ENCODE measurements around the gene SP3. TPM values are rescaled to one million over a fixed set of nuclear protein-coding genes. Genes with fewer than 3 reads are reported as not detected.
A peak's percentile ranks its signal among the peaks of the same experiment; 100 is the strongest.

Gene SP3
- total and polyA plus RNA-seq, 3 experiments from 2014 or later = 61.0 to 98.4 (median 93.0) TPM

DNA sequence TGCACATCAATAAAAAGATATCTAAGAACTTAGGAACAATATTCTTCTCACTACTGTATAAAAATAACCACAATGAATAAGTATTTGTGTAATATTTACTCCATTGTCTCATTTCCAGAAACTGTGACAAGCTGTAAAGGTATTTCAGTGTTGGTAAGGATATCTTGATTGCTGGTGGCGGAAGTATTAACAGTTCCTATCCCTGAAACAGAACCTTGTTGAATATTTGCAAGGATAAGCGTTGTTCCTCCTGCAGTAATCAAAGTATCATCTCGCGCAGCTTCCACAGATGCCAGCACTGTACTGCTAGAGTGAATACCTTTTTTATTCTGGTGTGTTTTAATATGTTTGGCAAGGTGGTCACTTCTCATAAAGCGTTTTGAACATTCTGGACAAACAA, 55.3 kb downstream of the SP3 start:
- DNase-seq = no peak
- H3K27ac ChIP-seq (ENCODE audit: low read depth, low read length) = no peak overlapping the region
- H3K9me3 Mint-ChIP-seq = no peaks in the 10 kb centered on the region
- peaks cover 11 to 26% (median 13%) of the 10 kb centered on the region in 3 donors for H3K4me1 Mint-ChIP-seq
- no peaks in the 10 kb centered on the region for H3K4me1 ChIP-seq (ENCODE audit: insufficient read depth, low read length)
- H3K27me3 Mint-ChIP-seq = no peaks in the 10 kb centered on the region
- peaks cover 22% of the 10 kb centered on the region for H3K36me3 ChIP-seq (ENCODE audit: insufficient read depth, low read length)
- ChIA-PET POLR2A (interaction anchor here (0.6 kb wide), 1 partner anchor 584 kb away, joined by 4 read pairs; no protein-coding TSS in a partner anchor), CTCF (interaction anchor here (2.4 kb wide), 1 partner anchor 25 kb away, joined by 7 read pairs; no protein-coding TSS in a partner anchor)
- H3K36me3 Mint-ChIP-seq = peaks cover 10 to 85% (median 32%) of the 10 kb centered on the region in 3 donors
- H3K4me3 ChIP-seq (ENCODE audit: low read length) = no peak overlapping the region
- H3K27ac Mint-ChIP-seq = no peak overlapping the region
- no peak overlapping the region for H3K4me3 Mint-ChIP-seq
- H3K9me3 ChIP-seq (ENCODE audit: low read length) = no peaks in the 10 kb centered on the region
- H3K27me3 ChIP-seq (ENCODE audit: insufficient read depth, low read length, poor library complexity, severe bottlenecking) = no peaks in the 10 kb centered on the region

DNA sequence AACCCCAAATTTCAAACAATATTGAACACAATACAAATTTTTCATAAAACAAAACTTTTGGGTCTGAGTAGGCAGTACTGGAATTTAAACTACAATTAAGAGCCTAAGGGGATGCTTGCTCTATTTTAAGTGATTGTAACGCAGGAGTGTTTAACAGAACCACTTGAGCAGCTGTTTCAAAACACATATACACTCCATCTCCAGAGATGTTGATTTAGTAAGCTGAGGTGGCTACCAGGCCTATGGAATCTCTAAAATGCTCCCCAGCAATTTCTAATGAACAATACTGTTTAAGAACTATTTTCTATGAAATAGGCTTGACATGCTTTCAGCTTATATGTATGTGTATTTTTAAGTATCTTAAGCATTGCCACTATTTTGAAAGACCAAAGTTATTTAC, 58.5 kb downstream of the SP3 start:
- ChIA-PET CTCF (no interaction called here), POLR2A (no interaction called here)
- Histone ChIP-seq H3K4me1 (ENCODE audit: insufficient read depth, low read length) (no peaks in the 10 kb centered on the region), H3K36me3 (ENCODE audit: insufficient read depth, low read length) (peaks cover 22% of the 10 kb centered on the region), H3K27me3 (ENCODE audit: insufficient read depth, low read length, poor library complexity, severe bottlenecking) (no peaks in the 10 kb centered on the region), H3K9me3 (ENCODE audit: low read length) (no peaks in the 10 kb centered on the region), H3K27ac (ENCODE audit: low read depth, low read length) (no peak overlapping the region), H3K4me3 (ENCODE audit: low read length) (no peak overlapping the region)
- Mint-ChIP-seq H3K9me3 (no peaks in the 10 kb centered on the region), H3K4me1 (peaks cover 0 to 11% (median 5%) of the 10 kb centered on the region in 3 donors), H3K4me3 (no peak overlapping the region), H3K36me3 (peaks cover 10 to 65% (median 23%) of the 10 kb centered on the region in 3 donors), H3K27me3 (no peaks in the 10 kb centered on the region), H3K27ac (no peak overlapping the region)
- DNase-seq = no peak

- Mint-ChIP-seq H3K36me3 (peaks cover 4 to 40% (median 14%) of the 10 kb centered on the region in 3 donors), H3K9me3 (no peaks in the 10 kb centered on the region), H3K4me3 (no peak overlapping the region), H3K27ac (peak overlapping the region in 1 of 8 donors; percentile 36), H3K27me3 (peaks cover 0 to 1% of the 10 kb centered on the region in 2 donors), H3K4me1 (peaks cover 5 to 20% (median 13%) of the 10 kb centered on the region in 3 donors)
- no peak for DNase-seq
- POLR2A ChIA-PET = no interaction called here
- Histone ChIP-seq H3K9me3 (ENCODE audit: low read length) (no peaks in the 10 kb centered on the region), H3K27ac (ENCODE audit: low read depth, low read length) (no peak overlapping the region), H3K4me3 (ENCODE audit: low read length) (no peak overlapping the region), H3K27me3 (ENCODE audit: insufficient read depth, low read length, poor library complexity, severe bottlenecking) (no peaks in the 10 kb centered on the region), H3K36me3 (ENCODE audit: insufficient read depth, low read length) (peaks cover 4% of the 10 kb centered on the region), H3K4me1 (ENCODE audit: insufficient read depth, low read length) (no peaks in the 10 kb centered on the region)
- CTCF ChIA-PET = no interaction called here
Observed at GRCh38 chr2:173903601-173904394, 61.4 kb downstream of the SP3 start.

- Histone ChIP-seq H3K36me3 (ENCODE audit: insufficient read depth, low read length) (no peaks in the 10 kb centered on the region), H3K4me1 (ENCODE audit: insufficient read depth, low read length) (no peaks in the 10 kb centered on the region), H3K9me3 (ENCODE audit: low read length) (no peaks in the 10 kb centered on the region), H3K27ac (ENCODE audit: low read depth, low read length) (no peak overlapping the region), H3K4me3 (ENCODE audit: low read length) (no peak overlapping the region), H3K27me3 (ENCODE audit: insufficient read depth, low read length, poor library complexity, severe bottlenecking) (no peaks in the 10 kb centered on the region)
- Mint-ChIP-seq H3K4me1 (peaks cover 20 to 38% (median 30%) of the 10 kb centered on the region in 3 donors), H3K9me3 (no peaks in the 10 kb centered on the region), H3K36me3 (peaks cover 0 to 2% (median 2%) of the 10 kb centered on the region in 3 donors), H3K27me3 (peaks cover 1 to 3% of the 10 kb centered on the region in 2 donors), H3K27ac (peak overlapping the region in 6 of 8 donors; percentile 1 to 88 (median 78)), H3K4me3 (peak overlapping the region; percentile 28 to 88 (median 83))
- CTCF ChIA-PET = no interaction called here
- POLR2A ChIA-PET = no interaction called here
- peak in 2 of 5 donors; percentile 1 to 2 for DNase-seq
Observed at GRCh38 chr2:173898996-173899395, 66.2 kb downstream of the SP3 start.

- peaks cover 0 to 2% (median 2%) of the 10 kb centered on the region in 3 donors for H3K36me3 Mint-ChIP-seq
- POLR2A ChIA-PET = no interaction called here
- Histone ChIP-seq H3K4me1 (ENCODE audit: insufficient read depth, low read length) (no peaks in the 10 kb centered on the region), H3K27me3 (ENCODE audit: insufficient read depth, low read length, poor library complexity, severe bottlenecking) (no peaks in the 10 kb centered on the region), H3K27ac (ENCODE audit: low read depth, low read length) (no peak overlapping the region), H3K9me3 (ENCODE audit: low read length) (no peaks in the 10 kb centered on the region), H3K36me3 (ENCODE audit: insufficient read depth, low read length) (no peaks in the 10 kb centered on the region), H3K4me3 (ENCODE audit: low read length) (no peak overlapping the region)
- peaks cover 20 to 38% (median 29%) of the 10 kb centered on the region in 3 donors for H3K4me1 Mint-ChIP-seq
- H3K4me3 Mint-ChIP-seq = peak overlapping the region in 6 of 7 donors; percentile 75 to 88 (median 84)
- CTCF ChIA-PET = no interaction called here
- DNase-seq = no peak
- H3K27me3 Mint-ChIP-seq = peaks cover 1 to 3% of the 10 kb centered on the region in 2 donors
- no peaks in the 10 kb centered on the region for H3K9me3 Mint-ChIP-seq
- H3K27ac Mint-ChIP-seq = peak overlapping the region in 5 of 8 donors; percentile 41 to 88 (median 43)
Observed at GRCh38 chr2:173898178-173898668, 67.0 kb downstream of the SP3 start.

DNA sequence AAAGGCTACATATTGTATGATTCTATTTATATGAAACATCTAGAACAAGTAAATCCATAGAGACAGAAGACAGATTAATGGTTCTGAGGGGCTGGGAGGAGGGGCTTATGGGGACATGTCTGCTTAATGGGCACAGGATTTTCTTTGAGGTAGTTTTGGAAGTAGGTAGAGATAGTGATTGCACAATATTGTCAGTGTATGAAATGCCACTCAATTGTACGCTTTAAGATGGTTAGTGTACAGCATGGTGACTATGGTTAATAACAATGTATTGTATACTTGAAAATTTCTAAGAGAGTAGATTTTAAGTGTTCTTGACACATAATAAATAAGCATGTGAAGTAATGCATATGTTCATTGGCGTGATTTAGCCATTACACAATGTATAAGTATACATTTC, 68.4 kb downstream of the SP3 start:
- H3K27me3 ChIP-seq (ENCODE audit: insufficient read depth, low read length, poor library complexity, severe bottlenecking) = no peaks in the 10 kb centered on the region
- no peaks in the 10 kb centered on the region for H3K4me1 ChIP-seq (ENCODE audit: insufficient read depth, low read length)
- Mint-ChIP-seq H3K9me3 (peaks cover 0 to 2% (median under 1%) of the 10 kb centered on the region in 5 donors), H3K27me3 (peaks cover 6 to 11% of the 10 kb centered on the region in 2 donors), H3K4me3 (no peak overlapping the region), H3K4me1 (peaks cover 28 to 43% (median 36%) of the 10 kb centered on the region in 3 donors), H3K27ac (no peak overlapping the region), H3K36me3 (peaks cover 0 to 2% (median 2%) of the 10 kb centered on the region in 3 donors)
- ChIA-PET CTCF (no interaction called here), POLR2A (no interaction called here)
- H3K36me3 ChIP-seq (ENCODE audit: insufficient read depth, low read length) = no peaks in the 10 kb centered on the region
- no peak for DNase-seq
- H3K27ac ChIP-seq (ENCODE audit: low read depth, low read length) = no peak overlapping the region
- H3K9me3 ChIP-seq (ENCODE audit: low read length) = no peaks in the 10 kb centered on the region
- H3K4me3 ChIP-seq (ENCODE audit: low read length) = no peak overlapping the region

GRCh38 chr2:173892341-173892740, 72.8 kb downstream of the SP3 start:
- Histone ChIP-seq H3K27ac (ENCODE audit: low read depth, low read length) (no peak overlapping the region), H3K27me3 (ENCODE audit: insufficient read depth, low read length, poor library complexity, severe bottlenecking) (no peaks in the 10 kb centered on the region), H3K4me3 (ENCODE audit: low read length) (no peak overlapping the region), H3K9me3 (ENCODE audit: low read length) (no peaks in the 10 kb centered on the region), H3K36me3 (ENCODE audit: insufficient read depth, low read length) (no peaks in the 10 kb centered on the region), H3K4me1 (ENCODE audit: insufficient read depth, low read length) (no peaks in the 10 kb centered on the region)
- CTCF ChIA-PET = no interaction called here
- peaks cover 36 to 49% of the 10 kb centered on the region in 2 donors for H3K27me3 Mint-ChIP-seq
- H3K4me1 Mint-ChIP-seq = peaks cover 11 to 16% (median 13%) of the 10 kb centered on the region in 3 donors
- peak overlapping the region in 2 of 7 donors; percentile 43 to 58 for H3K4me3 Mint-ChIP-seq
- H3K36me3 Mint-ChIP-seq = peaks cover 4 to 22% (median 4%) of the 10 kb centered on the region in 3 donors
- H3K9me3 Mint-ChIP-seq = peaks cover 13 to 31% (median 26%) of the 10 kb centered on the region in 5 donors
- no peak for DNase-seq
- POLR2A ChIA-PET = no interaction called here
- H3K27ac Mint-ChIP-seq = no peak overlapping the region

- H3K4me1 ChIP-seq (ENCODE audit: insufficient read depth, low read length) = no peaks in the 10 kb centered on the region
- H3K36me3 ChIP-seq (ENCODE audit: insufficient read depth, low read length) = no peaks in the 10 kb centered on the region
- H3K9me3 ChIP-seq (ENCODE audit: low read length) = no peaks in the 10 kb centered on the region
- Mint-ChIP-seq H3K27me3 (peaks cover 38 to 55% of the 10 kb centered on the region in 2 donors), H3K4me1 (peaks cover 11 to 16% (median 11%) of the 10 kb centered on the region in 3 donors), H3K36me3 (peaks cover 4 to 25% (median 4%) of the 10 kb centered on the region in 3 donors), H3K27ac (peak overlapping the region in 1 of 8 donors; percentile 16), H3K4me3 (no peak overlapping the region), H3K9me3 (peaks cover 13 to 31% (median 27%) of the 10 kb centered on the region in 5 donors)
- no peak overlapping the region for H3K4me3 ChIP-seq (ENCODE audit: low read length)
- no peak for DNase-seq
- CTCF ChIA-PET = no interaction called here
- H3K27me3 ChIP-seq (ENCODE audit: insufficient read depth, low read length, poor library complexity, severe bottlenecking) = no peaks in the 10 kb centered on the region
- POLR2A ChIA-PET = no interaction called here
- no peak overlapping the region for H3K27ac ChIP-seq (ENCODE audit: low read depth, low read length)
Observed at GRCh38 chr2:173891315-173892037, 73.7 kb downstream of the SP3 start.

All from CD8-positive, alpha-beta memory T cell (primary cell).